CD4-positive, alpha-beta T cell treated with Interleukin-17A for 4 hours (primary cell): ENCODE measurements around the gene CABLES2.

ENCODE experiments used
- DNase-seq: peaks from one replicate; pipeline ENCODE4 v3.0.0-alpha.2; 2020; ENCODE audit warnings: mixed read lengths

CABLES2 gene

DNA sequence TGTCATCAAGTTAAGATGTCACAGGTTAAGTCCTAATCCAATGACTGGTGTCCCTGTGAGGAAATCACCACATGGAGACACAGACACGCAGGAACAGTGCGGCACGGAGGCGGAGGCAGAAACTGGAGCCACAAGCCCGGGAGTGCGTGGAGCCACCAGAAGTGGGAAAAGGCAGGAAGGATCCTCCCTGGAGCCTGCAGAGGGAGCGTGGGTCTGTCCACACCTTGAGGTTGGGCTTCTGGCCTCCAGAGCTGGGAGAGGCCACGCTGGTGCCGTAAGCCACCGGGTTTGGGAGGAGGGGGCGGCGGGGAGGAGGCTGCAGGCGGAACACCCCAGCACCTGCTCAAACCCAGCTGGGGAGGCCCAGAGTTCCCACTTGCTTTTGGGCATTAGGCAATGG, 3.8 kb downstream of the CABLES2 start:
- DNase-seq = no peak

DNA sequence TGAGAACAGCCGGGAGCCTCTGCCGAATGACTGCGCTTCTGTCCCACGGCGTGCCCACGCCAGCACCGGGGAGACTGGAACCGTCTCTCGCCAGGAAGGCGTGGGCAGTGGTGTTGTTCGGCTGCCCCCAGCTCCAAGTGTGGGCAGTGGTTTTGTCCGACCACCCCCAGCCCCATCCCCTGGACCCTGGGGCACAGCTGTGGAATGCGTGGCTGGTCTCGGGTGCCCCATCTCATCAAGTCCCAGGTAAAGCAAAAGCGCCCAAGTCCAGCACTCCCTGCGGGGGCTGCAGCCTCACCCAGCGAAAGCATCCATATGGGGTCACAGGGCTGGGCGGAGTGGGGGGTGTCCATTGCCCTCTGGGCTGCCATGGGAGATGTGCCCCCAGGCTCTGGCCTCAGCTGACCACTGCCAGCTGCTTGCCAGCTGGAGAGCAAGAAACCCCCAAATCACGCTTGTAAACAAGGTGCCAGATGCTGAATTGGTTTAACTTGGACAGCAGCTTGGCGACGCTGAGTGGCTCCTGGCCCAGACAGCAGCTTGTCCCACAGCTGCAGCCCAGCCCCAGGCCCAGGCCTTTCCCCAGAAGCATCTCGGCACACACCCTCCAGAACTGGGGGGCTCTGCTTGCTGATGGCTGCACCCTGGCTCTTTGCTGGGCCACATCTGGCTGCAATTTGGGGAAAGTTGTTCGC, 4.5 kb downstream of the CABLES2 start:
- no peak for DNase-seq

DNA sequence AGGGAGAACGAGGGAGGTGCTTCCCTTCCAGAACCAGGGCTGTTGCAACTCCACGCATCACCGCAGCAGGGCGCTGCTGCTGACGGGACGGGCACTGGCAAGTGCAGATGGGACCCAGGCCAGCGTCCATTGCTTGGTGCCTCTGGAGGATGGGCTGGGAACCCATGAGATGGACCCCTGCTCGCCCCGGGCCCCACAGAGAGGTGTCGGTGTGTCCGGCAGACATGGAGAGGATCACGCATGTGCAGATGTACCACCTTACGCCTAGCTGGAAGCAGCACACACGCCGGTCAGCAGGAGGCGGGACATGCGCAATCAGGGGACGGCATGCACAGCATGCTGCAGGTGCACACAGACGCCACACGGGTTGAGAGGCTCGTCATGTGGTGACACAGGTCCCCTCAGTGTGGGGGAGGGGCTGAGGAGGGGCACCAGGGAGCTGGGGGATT, 5.7 kb downstream of the CABLES2 start:
- no peak for DNase-seq

DNA sequence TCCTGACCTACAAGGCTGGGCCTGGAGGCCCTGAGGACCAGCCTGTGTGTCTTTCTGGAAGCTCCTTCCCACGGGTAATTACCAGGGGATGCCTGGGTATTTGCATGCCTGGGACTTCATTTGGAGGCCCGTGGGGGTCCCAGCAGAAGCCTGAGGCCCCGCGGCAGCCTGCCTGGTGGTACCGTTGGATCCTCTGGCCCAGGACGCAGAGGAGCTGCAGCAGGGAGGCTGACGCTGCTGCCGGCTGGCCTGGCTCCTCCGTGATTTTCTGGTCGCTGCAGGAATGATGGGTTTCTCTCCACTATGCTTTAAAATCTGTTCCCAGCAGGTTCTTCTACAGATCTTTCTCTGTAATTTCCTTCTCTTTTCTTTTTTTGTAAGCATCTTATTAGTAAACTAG, 6.5 kb downstream of the CABLES2 start:
- no peak for DNase-seq

DNA sequence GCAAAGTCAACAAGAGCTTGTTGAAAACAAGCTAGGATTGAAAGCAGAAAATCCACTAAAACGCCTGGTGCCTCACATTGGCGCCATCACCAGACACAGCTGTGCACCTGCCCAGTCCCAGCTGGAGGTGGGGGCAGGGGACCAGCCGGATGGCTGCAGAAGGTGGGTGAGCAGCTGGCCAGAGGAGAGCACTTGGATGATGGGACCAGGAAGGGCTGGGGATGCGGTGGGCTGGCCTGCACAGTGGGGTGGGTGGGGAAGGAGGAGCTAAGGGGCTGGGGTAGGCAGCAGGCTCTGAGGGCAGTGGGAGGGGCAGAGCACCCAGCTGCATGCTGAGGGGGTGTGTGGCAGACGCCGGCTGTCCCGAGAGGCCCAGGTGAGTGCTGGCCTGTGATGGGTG, 7.1 kb downstream of the CABLES2 start:
- DNase-seq = no peak

DNA sequence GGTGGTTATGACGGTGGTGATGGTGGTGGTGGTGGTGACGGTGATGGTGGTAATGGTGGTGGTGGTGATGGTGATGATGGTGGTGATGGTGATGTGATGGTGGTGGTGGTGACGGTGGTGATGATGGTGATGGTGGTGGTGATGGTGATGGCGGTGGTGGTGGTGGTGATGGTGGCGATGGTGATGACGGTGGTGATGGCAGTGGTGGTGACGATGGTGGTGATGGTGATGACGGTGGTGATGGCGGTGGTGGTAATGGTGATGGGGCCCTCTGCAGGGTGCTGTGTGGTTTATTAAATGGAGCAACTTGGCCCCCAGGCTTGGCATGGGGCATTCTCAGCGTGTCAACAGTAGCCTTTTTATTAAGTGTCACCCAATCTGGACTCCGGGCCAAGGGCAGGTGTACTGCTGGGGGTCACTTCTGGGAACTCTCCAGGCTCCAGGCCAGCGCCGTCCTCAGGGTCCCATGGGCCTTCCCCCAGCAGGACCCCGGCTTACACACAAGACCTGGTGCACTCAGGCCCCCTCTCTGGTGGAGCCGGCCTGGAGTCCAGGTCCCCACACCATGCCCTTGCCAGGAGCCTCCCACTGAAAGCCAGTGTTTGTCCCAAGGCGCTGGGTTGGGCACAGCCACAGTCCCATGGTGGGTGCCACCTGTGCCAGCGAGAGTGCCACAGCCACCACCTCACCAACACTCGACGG, 8.8 kb downstream of the CABLES2 start:
- DNase-seq = no peak

DNA sequence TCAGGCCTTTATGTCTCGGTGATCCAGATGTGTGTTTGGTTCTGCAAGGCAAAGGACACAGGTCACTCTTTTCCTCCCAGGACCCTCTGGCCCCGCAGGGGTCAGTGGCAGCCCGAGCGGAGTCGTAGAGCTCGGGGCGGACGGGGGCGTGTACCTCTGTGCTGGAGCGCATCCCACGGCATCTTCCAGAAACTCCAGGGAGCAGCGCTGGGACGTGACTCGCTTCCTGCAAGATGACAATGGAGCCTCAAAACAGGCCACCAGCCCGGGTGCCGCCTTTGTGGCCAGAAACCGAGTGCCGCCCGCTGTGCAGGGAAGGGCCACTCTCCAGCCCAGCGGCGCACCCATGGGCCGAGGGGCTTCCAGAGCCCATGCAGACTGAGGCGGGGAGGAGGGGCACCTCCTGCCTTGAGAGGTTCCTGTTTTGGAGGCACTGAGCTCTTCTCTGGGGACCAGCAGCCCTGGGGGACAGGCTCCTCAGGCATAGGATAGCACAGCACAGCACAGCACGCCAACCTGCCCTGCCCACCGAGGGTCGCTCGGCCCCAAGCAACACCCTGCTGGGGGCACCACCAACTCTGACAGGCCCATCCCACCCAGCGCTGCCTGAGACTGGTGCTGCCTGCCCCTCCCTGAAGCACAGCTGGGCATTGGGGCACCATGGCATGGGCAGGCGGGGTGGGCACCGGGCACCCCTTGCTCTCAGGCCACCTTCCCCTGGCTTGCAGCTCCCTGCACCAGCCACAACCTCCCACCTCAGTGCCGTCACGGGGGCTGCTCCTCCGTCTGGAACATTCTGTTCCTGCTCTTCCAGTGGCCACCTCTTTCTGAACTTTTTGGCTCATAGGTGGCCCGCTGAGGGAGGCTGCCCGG, 10.5 kb downstream of the CABLES2 start:
- DNase-seq = no peak

DNA sequence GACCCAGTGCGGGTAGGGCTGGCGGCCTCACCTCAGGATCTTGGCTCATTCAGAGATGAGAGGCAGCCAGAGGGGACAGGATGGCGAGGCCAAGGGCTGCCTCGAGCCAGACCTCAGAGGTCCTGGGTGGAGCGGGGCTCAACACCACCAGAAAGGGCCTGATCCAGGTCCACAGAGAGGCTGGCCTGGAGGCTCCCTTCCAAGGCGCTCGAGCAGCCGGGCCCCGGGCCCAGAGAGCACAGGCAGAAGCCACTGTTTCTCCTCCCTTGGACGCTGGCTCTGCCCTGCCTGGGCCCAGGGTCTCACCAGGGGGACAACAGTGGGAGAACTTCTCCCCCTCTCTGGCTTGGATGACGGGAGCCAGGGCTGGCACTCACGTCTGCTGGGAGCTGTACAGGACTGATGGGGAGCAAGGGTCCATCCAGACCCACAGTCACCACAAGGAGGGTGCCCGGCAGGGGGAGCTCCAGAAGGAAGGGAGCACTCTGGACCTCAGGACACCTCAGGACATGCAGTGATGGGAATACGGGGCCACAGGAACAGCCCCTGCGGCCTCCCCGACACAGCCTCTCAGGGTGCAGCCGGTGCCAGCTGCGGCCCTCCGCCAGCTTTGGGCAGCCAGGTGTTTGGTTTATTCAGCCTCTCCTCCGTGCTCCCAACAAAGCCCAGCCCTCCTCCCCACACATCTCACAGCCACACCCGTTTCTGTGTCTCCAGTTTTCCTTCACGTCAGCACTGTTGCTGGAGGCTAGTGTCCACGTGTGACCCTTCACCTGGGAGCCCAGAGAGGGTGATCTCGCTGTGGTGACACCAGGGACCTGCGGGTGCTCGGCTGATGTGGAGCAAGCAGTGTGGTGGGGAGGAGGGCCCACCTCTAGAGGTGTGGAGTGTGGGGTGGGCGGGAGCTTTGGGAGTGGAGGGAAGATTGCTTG, 11.5 kb downstream of the CABLES2 start:
- no peak for DNase-seq

DNA sequence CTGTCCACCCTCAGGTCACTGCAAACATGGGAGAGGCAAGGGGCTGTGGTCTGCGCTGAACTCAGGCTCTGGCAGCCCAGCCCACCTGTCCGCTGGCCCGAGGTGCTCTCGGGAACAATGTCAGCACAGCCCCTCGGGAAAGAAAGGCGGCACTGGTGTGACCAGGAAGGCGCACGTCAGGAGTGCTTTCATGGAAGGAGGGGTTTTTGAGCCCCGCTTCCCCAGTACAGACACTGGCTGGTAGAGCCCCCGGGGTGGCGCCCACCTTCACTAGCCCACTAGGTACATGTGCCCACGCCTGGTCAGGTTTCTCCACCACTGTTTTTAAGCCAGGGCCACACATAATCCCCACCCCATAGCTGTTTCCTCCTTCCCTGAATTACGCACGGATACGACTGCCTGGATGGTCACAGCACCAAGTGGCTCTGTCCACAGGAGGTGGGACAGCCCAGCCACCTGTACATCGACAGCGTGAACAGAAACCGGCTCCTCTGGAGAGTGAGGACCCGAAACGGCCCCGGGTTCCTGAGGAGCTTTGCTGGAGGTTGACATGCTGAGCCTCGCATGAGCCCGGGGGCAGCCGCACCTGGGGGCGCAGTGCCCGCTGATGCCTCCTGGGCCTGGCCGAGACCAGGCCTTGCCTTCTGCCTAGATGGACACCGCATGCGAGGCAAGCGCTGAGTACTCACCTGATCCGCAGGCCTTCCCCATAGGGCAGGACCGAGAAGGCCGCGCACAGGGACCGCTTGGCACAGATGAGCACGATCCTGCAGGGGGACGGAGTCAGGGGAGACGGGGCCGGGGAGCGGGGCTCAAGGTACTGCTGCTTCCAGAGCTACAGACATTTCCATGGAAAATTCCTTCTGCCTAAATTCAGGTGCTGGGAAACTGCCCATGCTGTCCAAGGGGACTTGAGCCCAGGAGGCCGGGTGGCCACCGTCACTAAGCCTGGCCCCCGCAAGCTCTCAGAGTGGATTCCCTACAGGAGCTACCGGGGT, 12.5 kb downstream of the CABLES2 start:
- DNase-seq = no peak

DNA sequence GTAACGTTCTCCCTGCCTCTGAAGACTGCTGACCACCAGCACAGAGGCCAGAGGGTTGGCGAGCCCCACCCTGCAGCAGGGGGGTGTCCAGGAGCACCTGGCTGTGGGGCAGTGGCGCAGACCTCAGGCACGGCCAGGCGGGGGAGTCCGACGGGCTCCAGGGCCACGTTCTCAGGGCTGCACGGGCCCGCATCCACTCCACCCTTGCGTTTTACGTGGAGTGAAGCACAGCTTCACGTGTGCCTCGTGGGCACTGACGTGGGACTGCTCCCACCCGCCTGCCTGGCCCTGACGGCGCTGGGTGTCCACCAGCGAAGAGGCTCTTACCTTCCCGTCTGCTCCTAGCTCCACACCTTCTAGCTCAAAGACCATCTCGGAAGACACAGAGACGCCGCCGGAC, 13.3 kb downstream of the CABLES2 start:
- no peak for DNase-seq

DNA sequence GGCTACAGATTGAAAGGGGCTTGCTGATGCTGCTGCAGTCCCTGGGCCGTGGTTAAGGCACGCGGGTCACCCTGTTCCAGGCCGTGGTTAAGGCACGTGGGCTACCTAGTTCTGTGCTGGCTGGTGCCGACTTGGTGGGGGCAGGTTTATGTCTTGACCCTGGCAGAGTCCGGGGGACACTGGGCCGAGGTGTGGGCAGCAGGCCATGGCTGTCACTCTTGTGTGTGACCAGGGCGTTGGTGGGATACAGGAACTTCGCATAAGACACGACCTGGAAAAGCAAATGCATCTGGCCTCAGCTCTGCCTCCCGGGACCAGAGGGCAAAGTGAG, 13.8 kb downstream of the CABLES2 start:
- DNase-seq = no peak

DNA sequence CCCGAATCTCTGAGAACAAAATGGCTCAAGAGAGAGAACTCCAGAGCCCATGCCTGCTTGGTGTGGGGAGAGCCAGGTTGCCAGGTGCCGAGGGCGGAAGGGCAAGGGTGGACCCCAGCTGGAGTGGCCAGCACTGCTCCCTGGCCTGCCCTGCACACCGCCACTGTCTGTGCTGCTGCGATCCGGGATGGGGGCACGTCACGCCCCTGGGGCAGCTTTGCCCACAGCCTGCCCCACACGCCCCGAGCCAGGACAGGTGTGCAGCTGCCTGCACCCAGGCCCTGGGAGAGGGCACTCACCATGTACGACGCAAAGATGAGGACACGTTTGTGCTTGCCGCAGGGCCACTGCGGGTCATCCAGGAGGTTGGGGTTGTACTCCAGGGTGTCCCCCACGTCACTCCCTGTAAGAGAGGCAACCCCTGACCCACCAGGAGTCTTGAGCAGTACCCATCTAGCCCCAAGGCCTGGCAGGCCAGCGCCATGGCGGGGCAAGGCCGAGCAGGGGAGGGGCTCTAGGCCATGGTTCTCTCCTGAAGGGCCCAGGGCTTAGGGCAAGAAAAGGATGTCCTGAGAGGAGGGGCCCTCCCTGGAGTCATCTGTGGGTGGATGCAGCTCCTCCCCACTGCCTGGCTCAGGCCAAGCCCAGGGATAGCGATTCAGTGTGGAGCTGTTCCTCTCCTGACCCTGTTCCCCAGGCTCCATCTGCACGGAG, 14.3 kb downstream of the CABLES2 start:
- DNase-seq = no peak

DNA sequence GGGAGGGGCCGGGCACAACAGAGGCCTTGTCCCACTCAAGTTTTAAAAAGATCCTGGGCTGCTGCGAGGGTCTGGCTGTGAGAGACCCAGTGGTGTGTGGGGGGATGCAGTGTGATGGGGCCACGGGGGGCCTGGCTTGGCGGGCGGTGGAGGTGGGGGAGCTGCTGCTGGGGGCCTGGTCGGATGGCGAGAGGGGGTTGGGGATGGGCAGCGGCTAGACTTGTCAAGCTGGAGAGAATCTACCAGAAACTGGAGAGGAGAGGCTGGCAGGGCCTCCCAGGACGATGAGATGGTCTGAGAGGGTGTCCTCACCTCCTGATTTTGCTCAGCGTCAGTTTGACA, 15.0 kb downstream of the CABLES2 start:
- no peak for DNase-seq

DNA sequence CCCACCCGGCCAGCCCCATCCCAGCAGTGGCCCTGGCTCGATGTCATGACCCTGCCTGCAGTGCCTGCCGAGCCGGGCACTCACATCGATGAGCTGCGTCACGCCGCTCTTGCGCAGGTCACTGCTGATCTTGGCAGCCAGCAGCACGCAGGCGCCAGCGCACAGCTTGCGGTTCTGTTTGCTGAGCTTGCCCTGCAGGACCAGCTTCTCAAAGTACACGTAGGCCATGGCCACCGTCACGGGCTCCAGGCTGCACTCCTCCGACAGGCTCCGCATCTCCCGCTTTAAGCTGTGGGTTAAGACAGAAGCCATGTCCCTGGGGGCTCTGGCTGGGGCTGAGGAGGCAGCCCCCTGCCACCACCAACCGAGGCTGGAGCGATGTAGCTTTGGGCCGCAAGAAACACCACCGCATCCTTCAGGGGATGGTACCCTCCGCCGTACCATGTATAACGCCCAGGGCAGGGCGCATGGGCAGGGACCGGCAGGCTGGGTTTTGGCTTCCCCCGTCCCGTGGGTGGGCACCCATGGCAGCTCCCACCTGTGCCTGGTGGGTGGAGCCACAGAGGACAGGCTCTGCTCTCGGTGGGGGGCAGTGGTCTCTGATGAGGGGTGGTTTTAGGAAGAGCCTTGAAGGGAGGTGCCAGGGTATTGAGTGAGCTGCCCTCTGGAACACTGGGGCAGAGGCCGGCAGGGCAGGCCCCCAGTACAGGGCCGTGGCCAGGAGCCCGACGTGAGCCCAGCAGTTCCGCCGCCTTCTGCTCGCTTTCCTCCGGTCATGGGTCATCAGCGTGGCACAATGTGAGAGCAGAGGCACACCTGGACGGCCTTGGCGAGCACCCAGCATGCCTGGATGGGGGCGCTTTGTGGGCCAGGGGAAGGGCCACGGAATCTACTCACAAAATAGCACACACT, 15.7 kb downstream of the CABLES2 start:
- DNase-seq = no peak

DNA sequence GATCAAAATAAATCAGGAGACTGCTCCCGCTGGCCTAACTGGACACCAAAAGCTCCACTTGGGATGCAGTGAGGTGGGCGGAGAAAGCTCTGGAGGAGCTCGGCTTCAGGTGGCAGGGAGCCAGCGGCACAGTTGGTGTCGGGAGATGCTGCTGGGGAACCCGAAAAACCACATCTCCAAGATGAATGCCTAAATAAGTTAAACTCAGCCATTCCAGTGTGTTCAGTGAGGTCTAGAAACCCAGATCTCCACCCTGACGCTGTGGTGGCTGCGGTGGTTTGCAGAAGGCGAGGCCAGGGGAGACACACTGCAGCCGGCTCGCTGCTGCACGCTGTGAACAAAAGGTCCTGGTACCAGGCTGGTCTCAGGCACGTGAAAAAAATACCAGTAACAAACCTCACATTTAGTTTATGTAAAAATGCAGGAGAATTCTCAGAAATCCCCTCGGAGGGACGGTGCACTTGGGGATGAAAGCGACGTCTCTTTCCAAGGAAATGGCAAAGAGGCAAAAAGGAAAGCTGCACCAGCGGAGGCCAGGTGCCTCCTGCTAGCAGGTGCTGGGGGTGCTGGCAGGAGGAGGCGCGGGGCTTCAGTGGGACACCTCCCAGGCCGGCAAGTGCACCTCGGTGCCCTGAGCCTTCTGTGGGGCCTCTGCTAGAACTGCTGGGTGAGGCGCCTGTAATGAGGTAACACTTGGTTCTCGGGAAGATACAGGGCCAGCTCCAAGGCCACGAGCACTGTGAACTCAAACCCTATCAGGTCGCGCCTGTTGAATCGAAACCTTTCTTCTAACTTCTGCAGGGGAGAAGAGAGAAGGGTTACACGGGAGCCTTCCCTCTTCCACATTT, 16.5 kb downstream of the CABLES2 start:
- no peak for DNase-seq

DNA sequence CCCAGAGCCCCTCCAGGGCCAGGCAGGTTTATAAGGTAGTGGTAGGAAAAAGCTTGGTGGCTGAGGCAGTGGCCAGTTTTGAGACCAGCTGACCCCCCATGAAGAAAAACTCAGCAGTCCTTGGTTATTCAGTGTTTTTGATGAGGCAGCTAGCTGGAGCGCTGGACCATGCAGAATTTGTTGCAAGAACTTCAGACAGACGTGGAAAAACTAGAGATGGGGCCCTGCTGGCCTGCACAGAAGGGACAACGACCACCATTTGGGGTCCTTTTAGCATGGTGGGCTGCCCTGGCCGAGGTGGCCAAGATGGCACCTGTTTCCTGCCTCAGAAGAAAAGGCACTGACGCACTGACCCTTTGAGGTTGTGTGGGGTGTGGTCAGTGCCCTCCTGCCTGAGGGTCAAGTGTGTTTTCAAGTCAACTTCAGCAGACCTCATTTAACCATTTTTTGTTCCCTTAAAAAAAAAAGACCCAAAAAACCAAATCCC, 17.4 kb downstream of the CABLES2 start:
- no peak for DNase-seq

DNA sequence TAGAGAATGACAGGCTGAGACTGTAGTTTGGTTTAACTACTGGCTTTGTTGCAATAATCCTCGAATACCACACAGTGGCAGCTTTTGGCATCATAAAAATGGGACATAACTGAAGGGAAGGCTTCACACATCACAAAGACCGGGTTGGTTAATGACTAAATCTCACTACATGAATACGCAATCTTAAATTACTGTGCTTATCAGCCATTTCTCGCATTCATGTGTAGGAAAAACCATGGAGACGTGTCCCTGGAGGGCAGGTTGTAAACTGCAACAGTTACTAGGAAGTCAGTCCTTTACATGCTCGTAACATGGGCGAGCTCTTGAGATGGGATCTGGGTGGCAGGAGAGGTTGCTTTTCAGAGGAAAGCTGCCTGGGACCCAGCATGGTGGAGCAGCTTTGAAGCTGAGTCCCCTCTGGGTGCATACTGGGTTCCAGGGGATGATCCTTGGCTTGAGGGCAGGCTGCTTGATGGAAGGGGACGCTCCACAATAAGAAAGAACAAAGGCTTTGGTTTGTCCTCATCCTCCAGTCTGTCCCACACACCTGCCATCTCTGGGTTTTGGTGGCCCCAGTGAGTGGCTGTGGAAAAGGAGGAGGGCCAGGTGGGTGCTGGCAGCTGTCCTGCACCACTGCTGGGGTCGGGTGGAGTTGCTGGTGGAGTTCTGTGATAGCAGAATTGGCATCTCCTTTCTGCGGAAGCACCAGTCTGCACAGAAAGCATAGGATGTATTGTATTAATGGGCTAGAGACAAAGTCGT, 18.1 kb downstream of the CABLES2 start:
- DNase-seq = no peak
